Tibial nerve (tissue), 3 donors: ENCODE measurements around the gene HPS4.

ENCODE experiments used
- POLR2A ChIP-seq, 2 donors: fragments of 450-650 bp; IDR thresholded peaks; one replicate each; pipeline ENCODE4 v1.6.1; 2017; ENCODE audit warnings: antibody characterized with exemption in 2 of 2, mild to moderate bottlenecking in 2 of 2, moderate library complexity in 2 of 2
- TF ChIP-seq, protein P1 (sequence below), 5 experiments: fragments of 200-600 bp in 3 of 5; fragments of 450-650 bp in 2 of 5; sonication (generic) in 3 of 5; IDR thresholded peaks; one replicate each; pipeline ENCODE4 v1.5.1; 2016 to 2019; ENCODE audit warnings: antibody characterized with exemption in 5 of 5, mild to moderate bottlenecking in 3 of 5, moderate library complexity in 2 of 5

- TF ChIP-seq, protein P1, sequence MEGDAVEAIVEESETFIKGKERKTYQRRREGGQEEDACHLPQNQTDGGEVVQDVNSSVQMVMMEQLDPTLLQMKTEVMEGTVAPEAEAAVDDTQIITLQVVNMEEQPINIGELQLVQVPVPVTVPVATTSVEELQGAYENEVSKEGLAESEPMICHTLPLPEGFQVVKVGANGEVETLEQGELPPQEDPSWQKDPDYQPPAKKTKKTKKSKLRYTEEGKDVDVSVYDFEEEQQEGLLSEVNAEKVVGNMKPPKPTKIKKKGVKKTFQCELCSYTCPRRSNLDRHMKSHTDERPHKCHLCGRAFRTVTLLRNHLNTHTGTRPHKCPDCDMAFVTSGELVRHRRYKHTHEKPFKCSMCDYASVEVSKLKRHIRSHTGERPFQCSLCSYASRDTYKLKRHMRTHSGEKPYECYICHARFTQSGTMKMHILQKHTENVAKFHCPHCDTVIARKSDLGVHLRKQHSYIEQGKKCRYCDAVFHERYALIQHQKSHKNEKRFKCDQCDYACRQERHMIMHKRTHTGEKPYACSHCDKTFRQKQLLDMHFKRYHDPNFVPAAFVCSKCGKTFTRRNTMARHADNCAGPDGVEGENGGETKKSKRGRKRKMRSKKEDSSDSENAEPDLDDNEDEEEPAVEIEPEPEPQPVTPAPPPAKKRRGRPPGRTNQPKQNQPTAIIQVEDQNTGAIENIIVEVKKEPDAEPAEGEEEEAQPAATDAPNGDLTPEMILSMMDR (IDR thresholded peaks at IDR 0.05), result no peak
- TF ChIP-seq POLR2A (IDR thresholded peaks at IDR 0.05), result no peak
Observed at GRCh38 chr22:26479043-26479791, 4.4 kb downstream of the HPS4 start.
